Tibial nerve (tissue), 3 donors: ENCODE data around the gene EXOG.

Experiments
- CTCF ChIP-seq, 5 experiments: fragments of 200-600 bp in 3 of 5; fragments of 450-650 bp in 2 of 5; sonication (generic) in 3 of 5; IDR thresholded peaks; one replicate each; pipeline ENCODE4 v1.5.1; 2016 to 2019; ENCODE audit warnings: antibody characterized with exemption in 5 of 5, mild to moderate bottlenecking in 3 of 5, moderate library complexity in 2 of 5
- POLR2A ChIP-seq, 2 donors: fragments of 450-650 bp; IDR thresholded peaks; one replicate each; pipeline ENCODE4 v1.6.1; 2017; ENCODE audit warnings: antibody characterized with exemption in 2 of 2, mild to moderate bottlenecking in 2 of 2, moderate library complexity in 2 of 2

GRCh38 chr3:38473229-38473628 lies 22.9 kb upstream of the EXOG start:
- TF ChIP-seq CTCF (IDR thresholded peaks at IDR 0.05) (no peak), POLR2A (IDR thresholded peaks at IDR 0.05) (no peak)
